HepG2 (cell line): ENCODE measurements around the gene VSTM4. TPM values are rescaled to one million over a fixed set of nuclear protein-coding genes. Genes with fewer than 3 reads are reported as not detected.

Experiments
- ATAC-seq: fragments of 200-7000 bp; cut with Tn5 transposase; 3 replicates; pipeline ENCODE4 v1.9.1; 2020; ENCODE audit warnings: mild to moderate bottlenecking, moderate library complexity
- BruUV-seq: library from RNA; stranded (reverse); fragments of 400-500 nt; replicated peaks from 2 replicates; lab custom pipeline; 2021; lab: Mats Ljungman, UMichigan
- CTCF ChIA-PET: fragments of 300-600 bp; formaldehyde crosslinking; extraction: SDS; loops from one replicate; lab custom pipeline; 2021; ENCODE audit warnings: low total read pairs, inconsistent platforms, low intra/inter-chr PET ratio; lab: Yijun Ruan, JAX
- POLR2A ChIA-PET: fragments of 350-600 bp; sonication (Branson Sonifier 250); formaldehyde crosslinking; loops from one replicate; lab custom pipeline; 2020; ENCODE audit warnings: antibody characterized with exemption, inconsistent platforms; lab: Yijun Ruan, JAX
- DNase-seq: peaks from one replicate; pipeline ENCODE4 v3.0.0-alpha.2; 2015; ENCODE audit warnings: low spot score
- FAIRE-seq: peaks from 3 replicates; lab custom pipeline; 2011; peaks lifted over from hg19 to GRCh38; lab: Jason Lieb, UNC
- H2AFZ ChIP-seq: one replicate; pipeline ENCODE4 v1.6.1; 2011; ENCODE audit warnings: low read length, inconsistent platforms
- H3K27ac ChIP-seq: fragments of 300-600 bp; 3 replicates; pipeline ENCODE4 v1.8.0; 2011; ENCODE audit warnings: mixed run types, mild to moderate bottlenecking, mixed read lengths, low read length, inconsistent platforms; ENCODE audit not compliant: insufficient read depth; ENCODE audit errors: extremely low read length
- H3K27me3 ChIP-seq, 2 experiments: fragments of 200-600 bp in 1 of 2; 2 replicates in 1 of 2; 3 replicates in 1 of 2; pipeline versions ENCODE4 v1.6.0 to v1.8.0; 2011; ENCODE audit warnings: low read length in 2 of 2, mild to moderate bottlenecking in 2 of 2, moderate library complexity in 2 of 2, inconsistent platforms in 1 of 2; ENCODE audit not compliant: insufficient read depth in 2 of 2, control insufficient read depth in 1 of 2
- H3K36me3 ChIP-seq, 2 experiments: fragments of 200-600 bp in 1 of 2; replicated peaks in 1 of 2; 2 replicates in 1 of 2; 3 replicates in 1 of 2; pipeline versions ENCODE4 v1.5.1 to v1.8.0; 2011; ENCODE audit warnings: low read length in 2 of 2, inconsistent platforms in 1 of 2; ENCODE audit not compliant: insufficient read depth in 2 of 2, control insufficient read depth in 1 of 2
- H3K4me1 ChIP-seq: 2 replicates; pipeline ENCODE4 v1.5.1; 2012; ENCODE audit warnings: low read length, inconsistent platforms; ENCODE audit not compliant: insufficient read depth
- H3K4me2 ChIP-seq: 2 replicates; pipeline ENCODE4 v1.6.0; 2011; ENCODE audit warnings: low read depth, low read length, inconsistent platforms
- H3K4me3 ChIP-seq, 3 experiments: fragments of 200-600 bp in 1 of 3; sonication (generic), shearing (Covaris generic) in 1 of 3; replicated peaks in 1 of 3; 2 replicates each; pipeline ENCODE4 v1.5.1; 2011 to 2016; ENCODE audit warnings: low read length in 3 of 3, inconsistent platforms in 2 of 3, low read depth in 2 of 3, mild to moderate bottlenecking in 2 of 3, control low read depth in 1 of 3, mixed read lengths in 1 of 3; ENCODE audit not compliant: insufficient read depth in 1 of 3
- H3K79me2 ChIP-seq: one replicate; pipeline ENCODE4 v1.6.1; 2011; ENCODE audit warnings: low read length, inconsistent platforms; ENCODE audit not compliant: insufficient read depth
- H3K9ac ChIP-seq: 2 replicates; pipeline ENCODE4 v1.6.0; 2011; ENCODE audit warnings: mild to moderate bottlenecking, low read depth, low read length, inconsistent platforms; ENCODE audit not compliant: insufficient read depth
- H3K9me3 ChIP-seq: 2 replicates; pipeline ENCODE4 v1.5.1; 2012; ENCODE audit warnings: mild to moderate bottlenecking, low read length
- H4K20me1 ChIP-seq: 2 replicates; pipeline ENCODE4 v1.6.0; 2011; ENCODE audit warnings: inconsistent platforms, mild to moderate bottlenecking, low read length, moderate library complexity; ENCODE audit not compliant: insufficient read depth
- BORCS8-MEF2B ChIP-seq: sonication (generic); formaldehyde crosslinking; IDR thresholded peaks from 2 replicates; pipeline ENCODE4 v1.8.0; 2022; ENCODE audit warnings: mild to moderate bottlenecking, missing genetic modification reagents
- DDIT3 ChIP-seq: sonication (generic); formaldehyde crosslinking; IDR thresholded peaks from 2 replicates; pipeline ENCODE4 v1.4.0; 2020; ENCODE audit warnings: mild to moderate bottlenecking, missing genetic modification reagents
- SP4 ChIP-seq: sonication (generic); formaldehyde crosslinking; IDR thresholded peaks from 2 replicates; pipeline ENCODE4 v1.8.1; 2023; ENCODE audit warnings: mild to moderate bottlenecking, missing genetic modification reagents
- ZNF503 ChIP-seq: sonication (generic); formaldehyde crosslinking; IDR thresholded peaks from 2 replicates; pipeline ENCODE4 v1.4.0; 2020; ENCODE audit warnings: missing genetic modification reagents
- ZNF768 ChIP-seq: sonication (generic); formaldehyde crosslinking; IDR thresholded peaks from 2 replicates; pipeline ENCODE4 v1.4.0; 2020; ENCODE audit warnings: missing genetic modification reagents
- WGBS: methylation state at CpG from one replicate; pipeline ENCODE4 v1.1.6; 2017; ENCODE audit warnings: low lambda C conversion rate; 5-methylcytosine and 5-hydroxymethylcytosine counted together
- in situ Hi-C: cut with HindIII; loops from 2 replicates; pipeline ENCODE4 v1.10.0; 2017; ENCODE audit warnings: low pct_unique_long_range_greater_than_20kb; ENCODE audit not compliant: extremely low pct_ligation_motif_present
- intact Hi-C: fragments of 100-400 bp; cut with micrococcal nuclease; formaldehyde crosslinking; loops from one replicate; pipeline ENCODE4 v1.10.0; 2022; ENCODE audit not compliant: unreplicated experiment
- polyA plus RNA-seq, 8 experiments: library from polyadenylated mRNA; depleted of rRNA in 3 of 8; stranded (reverse) in 7 of 8; unstranded in 1 of 8; fragments of >200 nt; fragmentation: Illumina TruSeq in 4 of 8; extraction: Trizol in 4 of 8; gene quantifications; 2 replicates each; pipeline versions ENCODE4 v1.2.1 to v1.2.3, GENCODE V29; 2011 to 2016; ENCODE audit warnings: low read depth in 4 of 8, missing spikeins in 1 of 8, mixed read lengths in 1 of 8; ENCODE audit not compliant: insufficient read depth in 1 of 8
- total RNA-seq, 5 experiments: library from RNA; depleted of rRNA; stranded (reverse); fragments of >200 nt; fragmentation: Illumina TruSeq; extraction: Trizol; gene quantifications; 2 replicates each; pipeline ENCODE4 v1.2.3, GENCODE V29; 2016; ENCODE audit warnings: low read depth in 1 of 5

The VSTM4 gene
- total and polyA plus RNA-seq, 2 of the 13 experiments (the other 11 are each of a cell fraction or from before 2014, with no cell fraction given) = not detected

DNA sequence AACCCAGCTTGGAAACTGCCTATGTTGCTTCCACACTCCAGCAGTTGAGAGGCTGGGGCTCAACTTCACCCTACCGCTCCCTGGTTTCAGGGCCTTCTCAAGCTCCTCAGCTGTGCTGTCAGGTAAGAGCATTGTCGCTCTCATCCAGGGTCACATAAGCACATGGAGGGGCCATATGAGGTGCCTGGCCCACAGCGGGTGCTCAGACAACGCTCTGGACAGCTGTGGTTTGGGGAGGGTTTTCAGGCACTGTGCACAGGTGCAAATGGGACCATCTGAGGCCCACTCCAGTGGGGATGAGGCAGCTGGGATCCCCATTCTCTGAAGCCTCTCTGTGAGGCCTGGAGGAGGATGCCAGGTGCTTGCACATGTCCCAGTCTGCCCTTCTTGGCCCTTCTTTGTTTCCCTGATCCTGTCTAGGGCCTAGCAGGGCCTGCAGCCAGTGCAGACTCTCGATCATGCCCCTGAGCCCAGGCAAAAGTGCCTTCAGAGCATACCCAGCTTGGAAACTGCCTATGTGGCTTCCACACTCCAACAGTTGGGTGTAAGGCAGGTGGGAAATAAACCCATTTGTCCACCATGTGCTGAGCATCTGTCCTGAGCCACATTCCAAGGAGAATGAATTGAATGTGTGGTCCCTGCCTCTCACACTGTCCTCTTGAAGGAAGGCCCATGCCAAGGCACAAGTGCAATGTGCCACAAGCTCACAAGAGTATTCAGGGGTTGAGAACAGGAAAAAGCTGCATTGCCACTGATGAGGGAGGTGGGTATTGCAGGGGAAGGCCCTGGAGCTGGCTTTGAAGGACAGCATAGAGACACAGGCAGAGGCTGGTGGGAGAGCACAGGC, 40.3 kb downstream of the VSTM4 start:
- Histone ChIP-seq H2AFZ (no peak overlapping the region), H3K36me3 (no peaks in the 10 kb centered on the region), H3K9ac (no peak overlapping the region), H4K20me1 (no peaks in the 10 kb centered on the region), H3K4me1 (no peaks in the 10 kb centered on the region), H3K4me2 (no peak overlapping the region), H3K27me3 (no peaks in the 10 kb centered on the region), H3K4me3 (no peak overlapping the region), H3K9me3 (no peaks in the 10 kb centered on the region), H3K79me2 (no peaks in the 10 kb centered on the region), H3K27ac (no peak overlapping the region)
- intact Hi-C loops (no loop called here), in situ Hi-C loops (no loop called here)
- TF ChIP-seq DDIT3 (CRISPR knock-in tag) (no peak), BORCS8-MEF2B (CRISPR knock-in tag) (no peak), ZNF503 (CRISPR knock-in tag) (no peak), ZNF768 (CRISPR knock-in tag) (no peak), SP4 (CRISPR knock-in tag) (no peak)
- WGBS = 42% methylated on average over 2 of the region's 5 CpGs
- CTCF ChIA-PET = no interaction called here
- DNase-seq (no peak), FAIRE-seq (no peak), ATAC-seq (no peak)
- POLR2A ChIA-PET = no interaction called here
- BruUV-seq = no TSS peak
